Pancreas (tissue), 10 donors: ENCODE data around the gene TMEM129. TPM values are rescaled to one million over a fixed set of nuclear protein-coding genes. Genes with fewer than 3 reads are reported as not detected.

Experiments used
- ATAC-seq, 4 donors: fragments of 200-7000 bp; cut with Tn5 transposase; one replicate each; pipeline versions ENCODE4 v1.8.0 to v1.9.1; 2020; ENCODE audit warnings: mild to moderate bottlenecking in 4 of 4, moderate library complexity in 4 of 4
- DNase-seq, 6 donors: peaks; one replicate each; pipeline ENCODE4 v3.0.0-alpha.2; 2020
- FAIRE-seq: peaks from 2 replicates; lab custom pipeline; 2012; peaks lifted over from hg19 to GRCh38; lab: Jason Lieb, UNC
- H3K27ac ChIP-seq, 4 donors: fragments of 200-600 bp; sonication (generic); 1 replicate in 3 of 4; 2 replicates in 1 of 4; pipeline versions ENCODE4 v1.5.0 to v1.8.0; 2020
- H3K27me3 ChIP-seq, 4 donors: fragments of 200-600 bp; one replicate each; pipeline ENCODE4 v1.8.0; 2021
- H3K36me3 ChIP-seq, 3 donors: fragments of 200-600 bp; sonication (generic) in 1 of 3; one replicate each; pipeline versions ENCODE4 v1.5.0 to v1.8.0; 2020 to 2021
- H3K4me1 ChIP-seq, 3 donors: fragments of 200-600 bp; one replicate each; pipeline ENCODE4 v1.8.0; 2021
- H3K4me3 ChIP-seq, 4 donors: fragments of 200-600 bp; sonication (generic) in 2 of 4; one replicate each; pipeline versions ENCODE4 v1.5.0 to v1.8.0; 2020 to 2021
- H3K9me3 ChIP-seq, 4 donors: fragments of 200-600 bp; one replicate each; pipeline ENCODE4 v1.8.0; 2021
- CTCF ChIP-seq, 4 donors: fragments of 200-600 bp; sonication (generic) in 3 of 4; IDR thresholded peaks; one replicate each; pipeline versions ENCODE4 v1.5.0 to v1.8.0; 2021; ENCODE audit warnings: antibody characterized with exemption in 4 of 4
- WGBS, 2 donors: extraction: QIAGEN DNeasy Blood & Tissue Kit; methylation state at CpG; one replicate each; pipeline ENCODE4 v1.1.7; 2013; 5-methylcytosine and 5-hydroxymethylcytosine counted together
- intact Hi-C, 3 donors: fragments of 100-400 bp; cut with DNase I; formaldehyde crosslinking; loops; one replicate each; pipeline versions ENCODE4 v1.11.1 to v1.14.2; 2022
- polyA plus RNA-seq, 2 donors: library from polyadenylated mRNA; stranded (reverse); fragments of 200-250 nt; gene quantifications; one replicate each; pipeline ENCODE4 v1.2.3, GENCODE V29; 2013
- total RNA-seq, 6 donors: library from RNA; stranded (reverse); fragmentation: NEBNext Ultra II Directional in 4 of 6; extraction: Animal tissue kit (Norgen Biotek cat#: 25700) in 4 of 6; gene quantifications; one replicate each; pipeline versions ENCODE4 v1.2.1 to v1.2.4, GENCODE V29; 2021 to 2023
- donor health status: healthy with polysubstance abuse.
- donor health status: DM: no; HTN: no; CAD: no; lungs with moderate emphysema.
- donor health status: DM: no; HTN: no; CAD: no.
- donor health status: control.
- donor health status: control.
- donor health status: Bipolar disorder and iron deficiency.
- donor health status: DM: yes; HTN: yes; CAD: no.
- donor health status: DM: no; HTN: no; CAD: no.
- donor health status: DM: no; HTN: no; CAD: no.
- donor health status: DM: yes; HTN: yes; CAD: no.

The TMEM129 gene
- total and polyA plus RNA-seq, 8 donors = 17.2 to 32.7 (median 20.0) TPM

GRCh38 chr4:1743975-1744374 is 22.9 kb upstream of the TMEM129 start:
- WGBS, 2 donors = 86 to 96% methylated on average over 5 to 6 of the region's 6 CpGs
- Histone ChIP-seq H3K4me1 (no peaks in the 10 kb centered on the region), H3K27me3 (no peaks in the 10 kb centered on the region), H3K4me3 (no peak overlapping the region), H3K36me3 (no peaks in the 10 kb centered on the region), H3K9me3 (no peaks in the 10 kb centered on the region), H3K27ac (no peak overlapping the region)
- FAIRE-seq = no peak
- DNase-seq = peak in 1 of 6 donors; percentile 56
- intact Hi-C loops = loop anchor here in 1 of 3 donors (10.0 kb wide), 1 partner anchor 441 kb away; no protein-coding TSS in a partner anchor
- no peak for TF ChIP-seq CTCF (IDR thresholded peaks at IDR 0.05)
- ATAC-seq = no peak

GRCh38 chr4:1743551-1743950 is 22.4 kb upstream of the TMEM129 start:
- TF ChIP-seq CTCF (IDR thresholded peaks at IDR 0.05) = no peak
- DNase-seq (peak in 1 of 6 donors; percentile 52), ATAC-seq (no peak), FAIRE-seq (no peak)
- no peaks in the 10 kb centered on the region for H3K9me3 ChIP-seq
- H3K36me3 ChIP-seq = no peaks in the 10 kb centered on the region
- no peak overlapping the region for H3K4me3 ChIP-seq
- no peak overlapping the region for H3K27ac ChIP-seq
- H3K4me1 ChIP-seq = no peaks in the 10 kb centered on the region
- H3K27me3 ChIP-seq = no peaks in the 10 kb centered on the region
- intact Hi-C loops = loop anchor here in 1 of 3 donors (10.0 kb wide), 1 partner anchor 441 kb away; no protein-coding TSS in a partner anchor
- WGBS, 2 donors = 70 to 95% methylated on average over 12 of the region's 12 CpGs

- Histone ChIP-seq H3K9me3 (no peaks in the 10 kb centered on the region), H3K36me3 (no peaks in the 10 kb centered on the region), H3K4me1 (no peaks in the 10 kb centered on the region), H3K4me3 (no peak overlapping the region), H3K27me3 (no peaks in the 10 kb centered on the region), H3K27ac (no peak overlapping the region)
- DNase-seq = peak in 1 of 6 donors; percentile 43
- 88 to 94% methylated on average over 17 of the region's 17 CpGs for WGBS, 2 donors
- ATAC-seq = no peak
- no peak for FAIRE-seq
- intact Hi-C loops = loop anchor here in 1 of 3 donors (10.0 kb wide), 1 partner anchor 444 kb away; no protein-coding TSS in a partner anchor
- TF ChIP-seq CTCF (IDR thresholded peaks at IDR 0.05) = no peak
These were observed 20.1 kb upstream of the TMEM129 start for GRCh38 chr4:1741208-1741607.

- ATAC-seq = no peak
- Histone ChIP-seq H3K4me1 (no peaks in the 10 kb centered on the region), H3K9me3 (no peaks in the 10 kb centered on the region), H3K4me3 (no peak overlapping the region), H3K36me3 (no peaks in the 10 kb centered on the region), H3K27ac (no peak overlapping the region), H3K27me3 (no peaks in the 10 kb centered on the region)
- DNase-seq = peak in 1 of 6 donors; percentile 59
- WGBS, 2 donors = 97 to 99% methylated on average over 20 to 22 of the region's 22 CpGs
- FAIRE-seq = no peak
- intact Hi-C loops = loop anchor here in 1 of 3 donors (10.0 kb wide), 1 partner anchor 445 kb away; no protein-coding TSS in a partner anchor
- no peak for TF ChIP-seq CTCF (IDR thresholded peaks at IDR 0.05)
These were observed 19.0 kb upstream of the TMEM129 start for GRCh38 chr4:1740021-1740545.

GRCh38 chr4:1739358-1739757 is 18.2 kb upstream of the TMEM129 start:
- WGBS, 2 donors = 95 to 99% methylated on average over 7 to 9 of the region's 9 CpGs
- DNase-seq (peak in 1 of 6 donors; percentile 76), FAIRE-seq (no peak)

More at GRCh38 chr4:1739358-1739757, 18.2 kb upstream of the TMEM129 start:
- ATAC-seq = no peak
- H3K27me3 ChIP-seq = no peaks in the 10 kb centered on the region
- no peak overlapping the region for H3K27ac ChIP-seq
- no peaks in the 10 kb centered on the region for H3K4me1 ChIP-seq
- TF ChIP-seq CTCF (IDR thresholded peaks at IDR 0.05) = no peak
- intact Hi-C loops = no loop called here
- H3K4me3 ChIP-seq = no peak overlapping the region
- H3K36me3 ChIP-seq = no peaks in the 10 kb centered on the region
- H3K9me3 ChIP-seq = no peaks in the 10 kb centered on the region
